GM19438 (cell line): ENCODE results near the gene CLCA2.

Experiments used
- ATAC-seq: cut with Tn5 transposase; IDR thresholded peaks from one replicate; pipeline ENCODE4 v1.9.1; 2021; ENCODE audit warnings: low read depth; ENCODE audit not compliant: unreplicated experiment

Gene CLCA2

GRCh38 chr1:86429835-86430234 lies 5.9 kb downstream of the CLCA2 start:
- no peak for ATAC-seq

- no peak for ATAC-seq
These were observed 6.4 kb downstream of the CLCA2 start for GRCh38 chr1:86430376-86430775.

GRCh38 chr1:86434059-86434458 lies 10.1 kb downstream of the CLCA2 start:
- no peak for ATAC-seq

- no peak for ATAC-seq
These were observed 11.4 kb downstream of the CLCA2 start for GRCh38 chr1:86435327-86435726.

- no peak for ATAC-seq
These were observed 12.1 kb downstream of the CLCA2 start for GRCh38 chr1:86436041-86436440.

GRCh38 chr1:86441581-86441980 lies 17.6 kb downstream of the CLCA2 start:
- no peak for ATAC-seq

GRCh38 chr1:86441997-86442396 lies 18.0 kb downstream of the CLCA2 start:
- ATAC-seq, result no peak

- ATAC-seq, result no peak
These were observed 21.9 kb downstream of the CLCA2 start for GRCh38 chr1:86445919-86446318.

GRCh38 chr1:86447198-86447790 lies 23.3 kb downstream of the CLCA2 start:
- no peak for ATAC-seq

- ATAC-seq, result no peak
These were observed 24.7 kb downstream of the CLCA2 start for GRCh38 chr1:86448670-86449069.

GRCh38 chr1:86449103-86449502 lies 25.1 kb downstream of the CLCA2 start:
- ATAC-seq, result no peak

GRCh38 chr1:86450847-86451246 lies 26.9 kb downstream of the CLCA2 start:
- ATAC-seq, result no peak

GRCh38 chr1:86453664-86454063 lies 29.7 kb downstream of the CLCA2 start:
- no peak for ATAC-seq

GRCh38 chr1:86455073-86455472 lies 31.1 kb downstream of the CLCA2 start:
- no peak for ATAC-seq

- no peak for ATAC-seq
These were observed 37.0 kb downstream of the CLCA2 start for GRCh38 chr1:86460998-86461397.

- ATAC-seq, result no peak
These were observed 37.5 kb downstream of the CLCA2 start for GRCh38 chr1:86461482-86461881.

GRCh38 chr1:86464819-86465218 lies 40.8 kb downstream of the CLCA2 start:
- ATAC-seq, result no peak

GRCh38 chr1:86466109-86466844 lies 42.3 kb downstream of the CLCA2 start:
- ATAC-seq, result no peak

- ATAC-seq, result no peak
These were observed 43.0 kb downstream of the CLCA2 start for GRCh38 chr1:86466986-86467385.

- no peak for ATAC-seq
These were observed 44.6 kb downstream of the CLCA2 start, which contains the start of gene CLCA1 for GRCh38 chr1:86468501-86468977. TSS of gene CLCA1 (plus strand) at chr1:86468927. CDS start at chr1:86468972, 45 bp downstream.

GRCh38 chr1:86470859-86471258 lies 46.9 kb downstream of the CLCA2 start:
- no peak for ATAC-seq

GRCh38 chr1:86471291-86471690 lies 47.3 kb downstream of the CLCA2 start:
- no peak for ATAC-seq
